Glutamatergic neuron (in vitro differentiated cells): ENCODE results near the gene CCDC69. TPM values are rescaled to one million over a fixed set of nuclear protein-coding genes. Genes with fewer than 3 reads are reported as not detected.

Experiments
- DNase-seq: peaks from one replicate; pipeline ENCODE4 v3.0.0; 2022
- H3K27ac Mint-ChIP-seq: one replicate; pipeline ENCODE4 v1.8.0; 2020; ENCODE audit warnings: mild to moderate bottlenecking, mixed read lengths, inconsistent platforms; ENCODE audit not compliant: unreplicated experiment
- H3K27me3 Mint-ChIP-seq: one replicate; pipeline ENCODE4 v1.8.0; 2020; ENCODE audit warnings: mild to moderate bottlenecking, moderate library complexity, mixed read lengths, inconsistent platforms; ENCODE audit not compliant: unreplicated experiment
- H3K36me3 Mint-ChIP-seq: one replicate; pipeline ENCODE4 v1.8.0; 2020; ENCODE audit warnings: mild to moderate bottlenecking, mixed read lengths, inconsistent platforms; ENCODE audit not compliant: unreplicated experiment
- H3K4me1 Mint-ChIP-seq: one replicate; pipeline ENCODE4 v1.8.0; 2020; ENCODE audit warnings: mild to moderate bottlenecking, low read depth, mixed read lengths, inconsistent platforms; ENCODE audit not compliant: unreplicated experiment
- H3K4me3 Mint-ChIP-seq: one replicate; pipeline ENCODE4 v1.8.0; 2020; ENCODE audit warnings: mild to moderate bottlenecking, mixed read lengths, inconsistent platforms; ENCODE audit not compliant: unreplicated experiment
- H3K9me3 Mint-ChIP-seq: one replicate; pipeline ENCODE4 v1.8.0; 2020; ENCODE audit warnings: mild to moderate bottlenecking, moderate library complexity, mixed read lengths, inconsistent platforms; ENCODE audit not compliant: unreplicated experiment
- CTCF ChIP-seq: fragments of 200-600 bp; sonication (generic); IDR thresholded peaks from one replicate; pipeline ENCODE4 v1.5.0; 2021; ENCODE audit not compliant: partially characterized antibody, unreplicated experiment
- total RNA-seq: library from RNA; stranded (reverse); fragmentation: NEBNext Ultra II Directional; extraction: Animal tissue kit (Norgen Biotek cat#: 25700); gene quantifications from one replicate; pipeline ENCODE4 v1.2.1, GENCODE V29; 2021; ENCODE audit not compliant: unreplicated experiment

Gene CCDC69
- total RNA-seq, 1 donor from 2014 or later: 2.0 TPM

- Mint-ChIP-seq H3K36me3 (peaks cover 10% of the 10 kb centered on the region), H3K27me3 (peaks cover 4% of the 10 kb centered on the region), H3K4me3 (no peak overlapping the region), H3K9me3 (no peaks in the 10 kb centered on the region), H3K4me1 (peaks cover 11% of the 10 kb centered on the region), H3K27ac (no peak overlapping the region)
- no peak for DNase-seq
- no peak for TF ChIP-seq CTCF
Observed at GRCh38 chr5:151143645-151144044, 80.2 kb downstream of the CCDC69 start.

- H3K27me3 Mint-ChIP-seq: peaks cover 4% of the 10 kb centered on the region
- DNase-seq: no peak
- peaks cover 13% of the 10 kb centered on the region for H3K36me3 Mint-ChIP-seq
- peaks cover 11% of the 10 kb centered on the region for H3K4me1 Mint-ChIP-seq
- no peaks in the 10 kb centered on the region for H3K9me3 Mint-ChIP-seq
- no peak for TF ChIP-seq CTCF
- H3K27ac Mint-ChIP-seq: no peak overlapping the region
- H3K4me3 Mint-ChIP-seq: no peak overlapping the region
Observed at GRCh38 chr5:151142933-151143332, 81.0 kb downstream of the CCDC69 start.

GRCh38 chr5:151141535-151141934 lies 82.4 kb downstream of the CCDC69 start:
- Mint-ChIP-seq H3K27me3 (peaks cover 4% of the 10 kb centered on the region), H3K4me1 (peaks cover 11% of the 10 kb centered on the region), H3K4me3 (peak overlapping the region; percentile 9), H3K9me3 (no peaks in the 10 kb centered on the region), H3K27ac (peak overlapping the region; percentile 28), H3K36me3 (peaks cover 23% of the 10 kb centered on the region)
- no peak for TF ChIP-seq CTCF
- peak; percentile 35 for DNase-seq

- no peak for DNase-seq
- Mint-ChIP-seq H3K9me3 (no peaks in the 10 kb centered on the region), H3K4me3 (peak overlapping the region; percentile 50), H3K4me1 (peaks cover 11% of the 10 kb centered on the region), H3K27ac (peak overlapping the region; percentile 12), H3K36me3 (peaks cover 22% of the 10 kb centered on the region), H3K27me3 (peaks cover 4% of the 10 kb centered on the region)
- no peak for TF ChIP-seq CTCF
Observed at GRCh38 chr5:151140686-151141459, 83.0 kb downstream of the CCDC69 start.

GRCh38 chr5:151139646-151140045 lies 84.2 kb downstream of the CCDC69 start:
- peaks cover 20% of the 10 kb centered on the region for H3K36me3 Mint-ChIP-seq
- no peak for TF ChIP-seq CTCF
- peaks cover 11% of the 10 kb centered on the region for H3K4me1 Mint-ChIP-seq
- H3K27me3 Mint-ChIP-seq: peaks cover 4% of the 10 kb centered on the region
- DNase-seq: no peak
- H3K9me3 Mint-ChIP-seq: no peaks in the 10 kb centered on the region
- no peak overlapping the region for H3K27ac Mint-ChIP-seq
- no peak overlapping the region for H3K4me3 Mint-ChIP-seq
